ENCODE measurements around the gene ZBTB7C.

The ZBTB7C gene

DNA sequence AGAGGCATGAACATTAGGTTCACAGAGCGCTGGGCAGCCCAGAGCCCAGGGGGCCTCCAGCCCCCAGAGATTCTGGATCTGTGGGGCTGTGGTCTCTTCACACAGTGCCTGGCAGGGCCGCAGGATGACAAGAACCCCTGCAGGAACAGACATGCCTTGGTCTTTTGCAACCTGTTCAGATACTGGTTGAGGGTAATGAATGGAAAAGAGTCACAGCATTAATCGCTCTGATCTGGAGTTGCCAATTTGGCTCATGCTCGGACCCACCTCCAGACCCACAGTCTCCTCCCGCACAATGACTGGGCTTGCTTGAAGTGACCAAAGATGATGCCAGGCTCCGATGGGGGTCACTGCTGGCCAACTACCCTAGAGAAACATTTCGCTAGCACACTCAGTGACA lies 249.4 kb downstream of the ZBTB7C start:
- DNase-seq = no peak

DNA sequence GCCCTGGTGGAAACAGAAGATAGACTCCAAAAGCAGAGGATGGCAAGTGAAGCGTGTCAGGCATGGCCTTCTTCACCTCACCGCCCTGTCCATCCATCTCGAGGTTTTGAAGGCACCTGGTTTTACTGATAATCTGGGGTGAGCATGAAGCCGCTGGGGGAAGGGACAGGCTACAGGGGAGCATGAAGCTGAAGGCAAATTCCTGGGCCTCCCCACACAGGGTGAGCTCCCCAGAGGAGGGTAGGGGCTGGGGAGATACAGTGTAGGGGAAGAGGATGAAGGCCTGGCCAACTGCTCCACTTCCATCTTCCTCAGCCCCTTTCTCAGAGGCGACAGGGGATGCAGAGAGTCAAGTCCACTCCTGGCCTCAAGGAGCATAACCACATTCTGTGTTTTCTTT lies 250.5 kb downstream of the ZBTB7C start:
- no peak for DNase-seq

DNA sequence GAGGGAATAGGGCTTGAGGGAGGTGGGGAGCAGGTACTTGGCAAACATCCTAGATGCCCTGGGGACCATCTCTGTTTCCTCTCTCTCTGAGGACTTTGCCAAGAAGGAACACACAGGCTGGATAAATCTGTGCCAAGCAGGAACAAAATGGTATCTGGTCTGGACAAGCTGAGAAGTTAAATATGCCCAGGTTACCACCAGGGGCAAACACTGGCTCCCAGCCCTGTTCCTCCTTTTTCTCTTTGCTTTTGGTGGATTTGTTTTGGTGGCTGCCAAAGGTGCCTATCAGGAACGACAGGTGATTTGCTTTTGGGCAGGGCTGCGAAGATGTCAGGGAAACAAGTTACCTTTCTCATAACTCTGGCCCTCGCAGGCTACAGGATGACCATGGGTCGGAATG lies 251.2 kb downstream of the ZBTB7C start:
- no peak for DNase-seq

DNA sequence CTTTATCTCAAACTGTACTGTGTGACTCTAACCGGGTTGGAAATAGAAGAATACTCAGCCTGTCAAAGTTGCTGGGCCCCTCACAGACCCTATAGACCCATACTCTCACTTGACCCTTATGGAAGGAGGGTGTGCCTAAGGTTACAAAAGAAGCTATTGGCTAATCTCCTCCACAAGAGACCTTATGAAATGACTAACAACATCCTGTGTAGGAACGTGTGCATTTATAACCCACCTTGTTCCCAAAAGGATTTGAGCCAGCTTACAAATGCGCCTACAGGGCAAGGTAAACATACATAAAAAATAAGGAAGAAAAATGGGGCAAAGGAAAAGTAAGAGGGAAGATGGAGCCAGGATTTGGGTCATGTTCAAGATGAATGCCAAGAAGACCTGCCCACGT lies 253.3 kb downstream of the ZBTB7C start:
- no peak for DNase-seq

DNA sequence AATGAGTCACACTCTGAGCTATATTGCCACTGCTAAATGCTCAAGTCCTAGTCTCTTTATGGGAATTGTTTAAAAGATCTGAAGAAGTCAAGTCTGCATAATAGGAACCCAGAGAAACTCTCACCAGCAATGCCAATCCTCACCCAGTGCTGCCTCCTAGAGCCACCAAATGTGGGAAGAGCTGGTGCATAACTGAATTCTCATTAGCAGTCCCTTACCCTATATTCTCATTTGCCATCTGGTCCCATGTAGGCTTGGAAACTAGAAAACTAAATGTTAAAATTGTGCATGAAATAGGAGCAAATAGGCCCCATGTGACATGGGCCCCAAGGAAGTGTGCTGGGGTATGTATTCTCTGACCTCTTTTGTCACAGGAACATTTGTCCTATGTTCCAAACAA lies 254.4 kb downstream of the ZBTB7C start:
- DNase-seq = no peak

DNA sequence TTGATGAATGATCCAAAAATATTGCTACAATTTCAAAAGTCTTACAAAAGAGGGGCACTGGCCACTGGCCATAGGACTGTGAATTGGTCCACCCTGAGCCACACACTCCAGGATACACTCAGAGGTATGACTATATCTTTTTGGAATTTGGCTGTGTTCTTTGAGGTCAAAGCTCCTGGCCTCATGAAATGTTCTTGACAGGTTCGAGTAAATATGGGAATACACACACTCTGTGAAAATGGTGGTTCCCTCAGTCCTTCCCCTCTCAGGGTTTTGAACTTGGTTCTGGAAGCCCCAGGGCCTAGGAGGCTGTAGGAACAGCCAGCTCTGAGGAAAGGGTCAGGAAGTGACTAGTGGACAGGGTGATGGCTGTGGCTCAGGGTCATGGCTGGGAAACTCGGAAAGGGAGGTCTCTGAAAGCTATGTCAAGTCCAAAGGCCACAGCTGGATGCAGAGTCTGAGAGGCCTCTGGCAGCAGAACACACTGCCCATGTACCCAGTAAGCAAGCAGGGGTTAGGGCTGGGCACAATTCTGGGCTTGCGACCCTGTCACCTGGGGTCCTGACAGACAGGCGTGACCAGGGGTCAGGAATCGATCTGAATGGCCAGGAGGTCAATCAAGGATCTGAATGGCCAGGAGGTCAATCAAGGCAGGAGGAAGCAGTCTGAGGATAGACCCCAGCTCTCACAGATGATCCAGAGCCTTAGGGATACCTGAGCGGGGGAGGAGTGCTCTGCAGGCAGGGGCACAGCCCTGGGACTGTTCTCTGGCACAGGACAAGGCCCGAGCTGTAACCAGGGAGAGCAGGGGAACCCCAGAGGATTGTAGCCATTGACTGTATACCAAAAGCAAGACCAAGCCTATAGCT lies 255.3 kb downstream of the ZBTB7C start:
- DNase-seq = no peak

DNA sequence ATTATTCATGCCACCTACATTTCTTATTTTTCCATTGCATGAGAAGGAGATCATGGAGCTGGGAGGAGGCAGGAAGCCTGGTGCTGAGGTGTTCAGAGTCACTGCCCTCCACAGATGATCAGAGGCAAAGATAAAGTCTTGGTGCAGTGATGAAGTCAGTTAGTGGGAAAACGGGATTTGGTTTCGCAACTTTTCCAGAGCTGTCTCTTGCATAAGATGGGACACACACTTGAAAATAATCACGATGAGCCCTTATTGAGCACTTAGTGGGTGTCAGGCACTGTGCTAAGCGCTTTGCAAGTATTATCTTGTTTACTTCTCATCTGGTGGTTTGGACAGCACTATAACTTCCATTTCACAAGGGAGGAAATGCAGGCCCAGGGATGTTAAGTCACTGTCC lies 256.6 kb downstream of the ZBTB7C start:
- DNase-seq = no peak

DNA sequence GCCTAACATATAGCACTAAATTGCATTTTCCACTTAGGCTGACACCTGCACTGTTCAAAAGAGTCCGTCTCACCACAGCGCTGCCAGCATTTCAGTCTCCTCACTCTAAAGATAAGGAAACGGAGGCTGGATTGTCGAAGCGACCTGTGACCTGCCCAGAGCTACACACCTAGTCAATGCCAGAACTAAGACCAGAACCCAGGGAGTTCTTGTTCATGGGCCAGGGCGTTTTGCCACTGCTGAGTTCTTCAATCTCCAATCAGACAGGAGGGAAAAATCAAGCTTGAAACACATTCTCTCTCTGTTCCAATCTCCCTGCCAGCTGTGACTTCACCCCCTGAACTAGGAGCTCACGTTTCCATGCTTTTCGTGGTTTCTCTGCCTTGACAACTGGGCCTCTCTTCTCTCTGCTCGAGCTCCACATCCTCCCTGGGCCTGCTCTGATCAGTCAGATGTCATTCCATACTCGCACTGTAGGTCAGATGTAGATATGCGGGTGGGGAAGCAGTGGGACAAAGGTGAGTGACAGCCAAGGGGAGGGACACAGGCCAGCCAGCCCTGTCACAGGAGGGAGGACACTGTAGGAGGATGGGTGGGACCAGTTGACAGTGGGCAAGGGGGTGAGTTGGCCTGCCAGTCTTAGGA lies 257.6 kb downstream of the ZBTB7C start:
- no peak for DNase-seq

DNA sequence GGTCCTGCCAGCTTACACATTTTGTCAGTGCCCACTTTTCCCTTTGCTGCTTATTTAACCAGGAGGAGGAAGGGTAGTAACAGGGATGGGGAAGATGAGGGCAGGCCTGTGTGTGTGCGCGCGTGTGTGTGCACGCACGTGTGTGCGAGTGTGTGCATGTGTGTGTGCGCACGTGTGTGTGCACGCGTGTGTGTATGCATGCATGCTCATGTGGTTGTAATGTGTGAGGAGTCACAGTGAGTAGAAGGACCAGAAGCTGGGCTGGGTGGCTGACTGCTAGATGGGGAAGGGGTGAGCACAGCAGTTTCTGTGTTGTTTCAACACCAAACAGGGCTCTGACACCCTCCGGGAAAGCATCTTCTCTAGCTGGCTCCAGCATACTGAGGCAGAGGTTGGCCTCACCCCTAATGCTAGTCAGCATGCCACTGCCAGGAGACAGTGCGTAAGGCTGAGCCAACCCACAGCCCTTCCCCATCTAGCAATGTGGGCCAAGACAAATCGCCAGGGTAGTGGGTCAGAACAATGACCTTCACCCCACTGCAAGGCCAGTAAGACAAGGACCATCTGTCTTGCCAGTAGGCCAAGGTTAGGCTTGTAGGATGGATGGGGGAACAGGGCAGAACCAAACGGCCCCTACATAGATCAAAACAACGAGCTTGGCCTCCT lies 260.0 kb downstream of the ZBTB7C start:
- DNase-seq = no peak

DNA sequence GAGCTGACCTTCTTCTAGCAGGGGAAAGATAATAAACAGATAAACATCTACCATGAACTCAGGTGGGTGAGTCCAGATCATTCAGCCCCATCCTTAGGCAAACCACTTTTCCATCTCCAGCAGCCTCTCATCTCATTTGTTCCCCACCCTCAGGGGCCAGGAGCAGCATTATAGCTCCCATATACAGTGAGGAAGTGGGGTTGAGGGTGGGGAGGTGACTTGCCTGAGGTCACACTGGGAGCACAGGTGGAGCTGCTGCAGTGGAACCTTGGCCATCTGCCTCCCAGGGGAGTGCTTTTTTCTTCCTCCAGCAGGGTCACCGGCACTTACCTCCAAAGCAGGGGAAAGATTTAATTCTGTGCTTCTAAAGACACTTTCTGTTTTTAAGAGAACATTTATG lies 266.2 kb downstream of the ZBTB7C start:
- no peak for DNase-seq

DNA sequence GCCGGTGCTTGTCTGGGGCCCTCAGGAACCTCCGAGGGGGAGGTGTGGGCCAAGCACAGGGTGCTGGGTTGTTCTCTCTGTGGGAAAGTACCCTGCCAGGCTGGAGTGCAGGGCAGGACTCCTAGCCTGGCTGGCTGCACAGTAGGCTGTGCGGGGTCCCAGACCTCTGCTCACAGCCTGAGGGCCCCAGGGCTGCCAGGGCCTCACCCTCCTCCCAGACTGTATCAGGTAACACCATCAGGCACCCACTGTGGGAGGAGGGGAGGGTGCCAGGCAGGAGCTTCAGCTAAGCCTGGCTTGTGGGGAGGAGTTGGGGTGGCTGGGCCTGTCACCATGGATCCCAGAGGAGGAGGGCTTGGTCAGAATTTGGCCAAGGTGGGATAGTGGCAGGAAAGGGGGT lies 266.8 kb downstream of the ZBTB7C start:
- no peak for DNase-seq

DNA sequence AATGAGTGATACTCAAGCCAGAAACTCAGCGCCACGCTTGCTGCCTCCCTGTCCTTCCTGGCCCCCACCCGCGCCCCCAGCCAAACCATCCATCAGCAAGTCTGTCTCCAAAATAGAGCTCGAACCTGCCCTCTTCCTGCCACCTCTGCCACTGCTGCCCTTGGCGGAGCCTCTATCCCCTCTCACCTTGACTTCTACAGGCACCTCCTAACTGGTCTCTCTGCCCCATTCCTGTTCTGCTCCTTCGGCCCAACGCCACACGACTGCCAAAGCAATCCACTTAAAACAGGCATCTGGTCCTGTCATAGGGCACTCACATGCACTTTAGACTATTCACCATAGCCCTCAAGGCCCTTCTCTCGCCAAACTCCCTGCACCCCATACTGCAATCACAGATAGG lies 268.5 kb downstream of the ZBTB7C start:
- no peak for DNase-seq

DNA sequence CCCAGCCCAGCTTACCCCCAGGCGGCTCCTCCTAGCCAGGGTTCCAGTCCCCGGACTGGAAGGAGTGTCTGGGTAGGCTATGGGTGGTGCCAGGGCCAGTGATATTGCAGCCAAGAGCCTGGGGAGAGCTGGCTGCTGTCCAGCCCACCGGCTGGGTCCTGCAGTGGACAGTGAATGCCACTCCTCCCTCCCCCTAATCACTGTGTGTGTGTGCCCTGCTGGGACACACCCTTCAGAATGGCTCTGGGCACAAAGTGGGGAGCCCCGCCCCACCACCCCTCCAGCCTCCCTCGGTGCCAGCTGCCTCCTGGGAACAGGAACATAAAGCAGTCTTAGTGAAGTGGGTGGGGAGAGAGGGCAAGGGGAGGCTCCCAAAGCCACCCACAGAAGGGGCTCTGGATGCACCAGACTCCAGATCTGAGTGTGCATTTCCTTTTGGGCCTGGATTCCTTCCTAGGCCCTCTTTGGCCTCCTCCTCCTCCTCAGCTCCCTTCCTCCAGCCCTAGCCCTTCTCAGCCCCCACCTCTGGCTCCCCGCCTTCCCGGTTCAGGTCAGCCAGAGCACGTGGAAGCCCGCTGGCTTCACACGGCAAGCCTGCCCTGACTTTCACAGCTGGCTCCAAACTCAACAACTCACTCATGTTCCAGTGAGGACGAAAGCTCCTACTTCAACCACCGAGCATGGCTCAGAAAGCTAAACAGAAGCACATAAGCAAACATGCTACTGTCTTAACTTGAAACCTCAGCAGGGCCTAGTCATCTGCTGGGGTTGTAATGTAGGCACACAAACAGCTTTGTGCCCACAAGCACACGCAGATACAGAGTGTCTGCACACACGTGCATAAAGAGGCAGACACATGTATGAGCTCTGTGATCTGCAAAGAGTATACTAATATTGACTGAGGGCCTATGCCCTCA lies 269.5 kb downstream of the ZBTB7C start:
- no peak for DNase-seq

DNA sequence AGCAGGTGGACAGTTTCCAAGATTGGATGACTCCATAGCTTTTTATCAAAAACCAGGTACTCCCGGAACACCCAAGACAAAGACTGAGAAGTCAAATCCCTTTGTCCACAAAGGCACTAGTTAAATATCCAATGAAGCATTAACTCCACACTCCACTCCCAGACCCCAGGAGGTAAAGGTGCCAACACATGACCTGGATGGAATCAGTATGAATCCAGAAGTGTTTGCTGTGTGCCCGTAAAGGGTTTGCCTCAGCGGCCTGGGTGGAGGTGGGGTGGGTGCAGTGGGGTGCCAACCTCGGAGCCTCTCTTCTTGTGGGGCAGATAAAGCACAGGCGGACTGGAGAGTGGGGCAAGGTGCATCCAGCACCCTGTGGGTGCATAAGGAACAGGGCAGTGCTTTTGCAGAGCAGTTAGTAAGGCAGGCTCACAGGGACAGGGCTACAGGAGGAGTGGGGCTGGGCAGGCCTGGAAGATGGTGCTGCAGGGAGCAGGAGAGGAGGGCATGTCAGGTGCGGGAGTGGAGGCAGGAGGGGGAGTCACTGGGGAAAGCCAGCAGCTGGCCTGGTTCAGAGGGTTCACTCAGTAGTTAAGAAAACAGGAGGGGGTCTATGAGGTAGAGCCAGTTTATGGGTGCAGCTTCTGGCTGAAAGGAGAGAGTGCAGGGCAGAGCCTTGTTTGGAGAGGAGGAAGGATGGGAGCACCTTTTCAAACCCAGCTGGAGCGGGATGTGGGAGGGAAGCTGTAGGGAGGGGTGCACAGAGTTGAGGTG lies 270.3 kb downstream of the ZBTB7C start:
- no peak for DNase-seq

DNA sequence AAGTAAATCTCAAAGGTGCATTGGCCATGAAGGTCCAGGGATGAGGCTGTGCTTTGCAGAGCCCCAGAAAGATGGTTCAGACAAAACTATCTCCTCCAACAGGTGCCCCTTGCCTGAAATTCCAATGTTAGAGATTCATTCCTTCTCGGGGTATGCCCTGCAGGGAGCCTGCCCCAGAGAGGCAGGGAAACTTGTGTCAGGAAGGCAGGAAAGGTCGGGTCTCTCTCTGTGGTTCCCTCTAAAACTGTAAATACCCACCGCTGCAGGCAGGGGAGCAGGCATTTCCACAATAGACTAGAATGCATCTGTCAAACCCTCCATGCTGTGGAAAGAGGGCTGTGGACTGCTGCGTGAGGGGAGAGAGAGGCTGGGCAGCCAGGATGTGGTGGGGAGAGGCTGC lies 271.0 kb downstream of the ZBTB7C start:
- no peak for DNase-seq

DNA sequence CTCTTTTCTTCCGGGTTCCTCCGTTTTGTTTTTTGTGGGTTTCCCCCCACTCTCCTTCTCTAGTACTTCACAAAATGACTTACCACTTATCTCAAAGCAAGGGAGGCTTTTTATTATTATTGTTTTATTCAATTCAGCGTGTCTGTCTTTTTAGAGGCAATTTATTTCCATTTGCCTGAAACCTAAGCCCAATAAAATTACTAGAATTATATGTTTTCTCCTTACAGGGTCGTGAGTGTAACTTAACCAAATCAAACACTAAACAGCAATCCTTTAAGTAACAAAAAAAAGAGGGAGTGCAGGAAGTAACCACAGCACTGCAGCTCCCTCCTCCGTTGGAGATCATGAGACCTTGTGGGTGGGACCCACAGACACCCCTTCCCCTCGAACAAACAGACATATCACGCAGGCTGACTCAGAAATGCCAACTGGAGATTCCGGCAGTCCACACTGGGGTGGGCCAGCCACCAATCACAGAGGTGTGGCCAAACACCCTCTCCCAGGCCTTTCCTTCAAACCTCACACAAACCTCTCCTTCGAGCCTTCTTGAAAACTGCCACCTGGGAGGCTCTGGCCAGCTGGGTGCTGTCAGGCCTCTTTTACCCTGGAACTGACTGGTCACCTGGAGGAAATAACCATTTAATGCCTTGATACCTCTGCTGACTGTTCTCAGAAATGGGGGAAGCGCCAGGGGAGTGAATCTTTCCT lies 271.7 kb downstream of the ZBTB7C start:
- DNase-seq = no peak

DNA sequence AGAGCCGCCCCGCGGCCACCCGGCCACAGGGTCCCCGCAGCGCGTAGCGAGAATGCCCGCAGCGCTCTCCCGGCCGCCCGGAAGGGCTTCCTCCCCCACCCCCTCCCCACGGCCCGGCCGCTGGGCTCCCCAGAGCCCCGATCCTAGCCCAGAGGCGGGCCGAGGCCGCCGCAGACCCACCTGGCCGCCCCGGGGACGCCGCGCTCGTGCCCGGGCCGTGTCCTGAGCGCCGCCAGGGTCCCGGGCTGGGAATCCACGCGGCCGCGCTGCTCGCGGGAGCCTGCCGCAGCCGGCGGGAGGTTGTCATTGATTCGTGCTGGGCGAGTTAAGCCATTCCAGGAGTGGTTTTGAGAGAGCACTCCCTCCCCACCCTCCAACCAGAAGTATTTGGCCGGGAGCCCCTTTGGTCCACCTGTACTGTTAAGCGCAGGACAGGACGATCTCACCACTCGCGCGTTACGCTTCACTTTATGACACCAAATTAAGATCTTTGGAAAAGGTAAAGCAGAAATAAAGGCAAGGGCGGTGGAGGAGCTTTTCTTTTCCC lies 272.3 kb downstream of the ZBTB7C start:
- no peak for DNase-seq

DNA sequence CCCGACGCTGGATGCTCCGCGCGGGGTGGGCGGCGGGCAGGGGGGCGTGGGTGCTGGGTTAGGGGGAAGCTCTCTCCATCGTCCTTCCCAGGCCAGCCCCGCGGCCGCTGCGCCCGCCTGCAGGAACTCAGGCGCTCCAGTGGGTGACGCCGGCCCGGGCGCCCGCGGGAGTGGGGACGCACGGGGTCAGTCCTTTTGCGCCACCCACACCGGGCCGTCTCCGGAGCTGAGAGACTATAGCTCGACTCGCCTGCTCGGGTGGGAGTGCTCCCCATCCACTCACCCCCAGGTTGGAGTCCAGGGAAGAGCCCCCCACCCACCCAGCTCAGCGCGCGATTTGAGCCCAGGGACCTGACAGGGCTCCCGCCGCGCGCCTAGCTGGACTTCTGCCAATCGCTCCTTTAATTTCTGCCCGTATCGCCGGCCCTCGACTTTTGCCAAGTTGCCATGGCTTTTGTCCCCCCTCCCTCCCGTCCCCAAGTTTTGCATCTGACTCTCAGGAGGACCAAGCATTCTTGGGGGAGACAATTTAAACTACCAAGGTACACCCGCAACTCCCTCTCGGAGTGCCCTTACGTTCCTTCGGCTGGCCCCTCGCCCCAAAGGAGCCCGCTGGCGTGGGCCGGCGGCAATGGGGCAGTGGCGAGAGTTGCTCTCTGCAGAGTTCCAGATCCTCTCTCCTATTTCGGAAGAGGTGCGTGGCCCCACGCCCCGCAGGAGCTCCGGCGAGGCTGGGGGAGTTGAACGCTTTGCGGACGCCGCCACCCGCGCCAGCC lies 272.9 kb downstream of the ZBTB7C start:
- DNase-seq = no peak

DNA sequence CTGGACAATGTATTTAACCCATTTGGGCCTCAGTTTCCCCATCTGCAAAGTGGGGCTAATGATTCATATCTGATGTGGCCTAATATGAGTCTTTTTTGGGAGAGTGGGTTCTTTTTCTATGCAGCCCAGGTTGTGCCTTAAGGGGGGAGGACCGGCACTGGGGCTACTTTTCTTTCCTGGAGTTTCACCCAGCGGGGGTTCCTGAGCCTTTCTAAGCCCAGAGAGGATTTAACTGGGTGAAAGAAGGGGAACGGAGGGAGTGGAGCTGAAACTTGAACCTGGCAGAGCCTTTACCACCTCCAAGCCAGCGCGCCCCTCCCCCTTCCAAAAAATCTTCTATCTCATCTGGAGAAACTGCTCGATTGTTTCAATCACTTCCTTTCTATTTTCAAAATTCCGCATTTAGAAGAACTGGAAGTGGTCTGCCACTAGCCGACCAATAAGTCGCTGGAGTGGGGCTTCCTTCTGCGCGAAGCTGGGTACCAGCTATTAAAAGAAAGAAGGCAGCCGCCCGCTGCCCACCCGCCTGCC lies 273.7 kb downstream of the ZBTB7C start:
- DNase-seq = no peak

DNA sequence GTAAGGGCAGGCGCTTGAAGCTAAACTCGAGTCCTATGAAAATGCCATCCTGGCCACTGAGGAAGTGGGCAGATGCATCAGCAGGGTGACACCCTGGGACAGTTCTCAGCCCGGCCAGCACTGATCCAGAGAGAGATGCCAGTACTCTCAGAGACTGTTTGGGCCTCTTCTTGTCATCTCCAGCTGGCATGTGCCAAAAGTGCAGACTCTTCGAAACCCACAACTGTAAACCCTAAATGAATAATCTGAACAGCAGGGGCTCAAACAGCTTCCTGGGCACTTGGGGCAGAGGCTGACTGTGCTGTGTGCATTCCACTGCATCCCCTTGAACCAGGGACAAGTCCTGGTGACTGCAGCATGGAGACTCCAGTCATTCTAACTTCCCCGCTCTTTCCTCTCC lies 274.6 kb downstream of the ZBTB7C start:
- no peak for DNase-seq
